Measurements from ENCODE around the gene REN.

Gene REN

GRCh38 chr1:204152310-204153044 lies 13.7 kb downstream of the REN start:
- DNase-seq = no peak

DNA sequence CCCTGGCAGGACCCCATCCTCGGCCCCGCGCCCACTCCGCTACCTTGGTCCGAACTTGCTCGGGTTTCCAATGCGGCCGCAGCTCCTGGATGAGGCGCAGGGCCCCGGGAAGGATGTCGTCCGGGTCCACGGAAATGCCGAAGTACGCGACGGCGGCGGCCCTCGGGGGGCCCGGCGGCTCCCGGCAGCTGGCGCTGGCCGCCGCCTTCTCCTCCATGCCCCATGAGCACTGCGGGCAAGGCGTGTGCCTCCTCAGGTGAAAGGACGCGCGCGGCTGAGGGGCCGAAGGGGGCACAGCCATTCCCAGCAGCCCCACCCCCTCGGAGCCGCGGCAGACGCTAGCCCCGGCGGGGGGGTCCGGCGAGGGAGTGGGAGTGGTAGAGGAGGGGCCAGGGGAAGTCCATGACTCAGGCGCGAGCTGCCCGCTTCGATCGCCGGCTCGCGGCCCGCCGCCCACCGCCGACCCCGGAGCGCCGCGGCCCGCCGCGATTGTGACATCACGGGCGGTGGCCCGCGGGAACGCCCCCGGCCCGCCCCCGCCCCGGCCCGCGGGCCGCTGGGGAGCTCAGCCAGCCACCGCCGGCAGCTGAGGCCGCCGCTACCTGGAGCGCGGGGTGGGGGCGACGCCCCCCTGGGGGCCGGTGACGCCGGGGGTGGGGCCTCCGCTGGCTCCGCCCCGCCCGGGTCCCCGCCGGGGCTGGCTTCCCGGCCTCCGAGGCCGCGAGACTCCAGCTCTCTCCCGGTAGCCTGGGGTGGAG lies 14.4 kb downstream of the REN start, which contains the start of gene ETNK2:
Gene ETNK2, minus strand, starts transcription at position 493 of the 758 bp plus-strand sequence. Its CDS starts 192 bp downstream, at position 301.
- peak; percentile 31 for DNase-seq

DNA sequence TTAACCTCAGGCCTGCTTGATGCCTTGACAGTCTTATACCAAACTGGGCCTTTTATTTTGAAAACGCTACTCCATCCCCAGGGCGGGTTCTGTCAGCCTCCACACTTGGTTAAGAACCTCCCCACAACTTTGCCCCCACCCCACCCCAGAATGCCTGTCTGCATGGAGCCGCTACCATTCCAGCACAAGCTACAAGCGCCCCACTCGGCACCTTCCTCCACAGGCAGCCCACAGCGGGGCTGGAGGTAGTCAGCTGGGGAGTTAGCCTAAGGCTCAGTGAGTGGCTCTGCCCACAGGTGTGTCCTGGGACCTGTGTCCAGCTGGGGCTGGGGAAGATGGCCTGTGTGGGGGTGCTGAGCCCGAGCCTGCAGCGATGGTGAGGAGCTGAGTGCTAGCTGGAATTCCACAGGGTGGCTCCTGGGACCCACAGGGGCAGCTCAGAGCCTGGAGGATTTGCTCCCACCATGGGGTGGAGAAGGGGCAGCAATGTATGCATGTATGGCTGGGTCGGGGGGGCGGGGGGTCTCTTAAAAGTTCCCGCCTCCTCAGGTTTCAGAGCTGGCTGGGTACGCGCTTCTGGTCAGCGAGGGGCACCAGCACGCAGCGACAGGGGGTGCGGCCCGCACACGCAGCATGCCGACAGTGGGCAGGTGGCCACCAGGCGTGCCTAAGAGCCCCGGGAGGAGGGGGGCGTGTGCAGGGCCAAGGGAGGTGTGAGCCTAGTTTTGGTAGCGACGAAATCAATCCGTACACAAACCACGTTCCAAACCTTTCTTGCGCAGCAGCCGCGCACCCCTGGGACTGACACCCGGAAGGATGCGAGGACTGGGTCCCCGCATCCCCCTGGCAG lies 15.2 kb downstream of the REN start:
- DNase-seq = peak; percentile 24

DNA sequence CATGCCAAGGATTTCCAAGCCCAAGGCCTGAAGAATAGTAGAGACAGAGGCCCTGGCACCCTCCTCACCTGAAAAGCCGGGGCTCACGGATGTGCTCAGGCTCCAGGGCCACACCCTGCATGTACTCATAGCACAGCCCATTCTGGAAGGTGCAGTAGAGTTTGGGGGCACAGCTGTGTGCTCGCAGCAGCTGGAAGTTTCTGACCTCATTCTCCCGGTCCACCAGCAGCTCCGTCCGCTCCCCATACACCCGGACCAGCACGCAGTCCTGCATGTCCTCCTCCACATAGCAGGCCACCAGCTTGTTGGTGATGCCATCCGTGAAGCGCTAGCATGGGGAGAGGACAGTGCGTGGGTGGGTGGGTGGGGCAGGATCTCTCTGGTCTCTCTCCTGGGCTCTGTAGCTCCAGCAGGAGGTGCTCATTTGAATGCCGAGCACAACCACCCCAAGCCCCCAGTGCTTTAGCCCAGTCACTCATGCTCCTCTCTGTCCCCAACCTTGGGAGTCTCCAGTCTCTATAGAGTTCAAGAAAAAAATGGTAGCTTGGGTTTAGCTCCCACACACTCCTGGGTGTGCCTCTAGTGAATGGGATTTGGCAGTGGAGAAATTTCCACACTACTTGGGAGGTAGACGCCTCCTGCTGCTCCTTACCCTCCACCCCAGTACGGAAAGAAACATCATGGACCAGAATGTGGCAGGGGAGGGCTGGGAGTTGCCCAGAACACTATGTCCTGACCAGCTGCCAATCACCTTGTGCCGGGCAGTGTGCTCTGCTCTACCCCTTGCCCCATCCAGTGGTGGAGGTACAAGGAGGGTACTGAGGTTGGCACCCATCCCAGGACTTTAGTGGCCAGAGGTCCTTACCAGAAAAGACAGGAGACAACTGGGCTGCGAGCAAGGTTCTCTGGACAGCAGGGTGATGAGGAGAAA lies 16.2 kb downstream of the REN start:
- DNase-seq = no peak

DNA sequence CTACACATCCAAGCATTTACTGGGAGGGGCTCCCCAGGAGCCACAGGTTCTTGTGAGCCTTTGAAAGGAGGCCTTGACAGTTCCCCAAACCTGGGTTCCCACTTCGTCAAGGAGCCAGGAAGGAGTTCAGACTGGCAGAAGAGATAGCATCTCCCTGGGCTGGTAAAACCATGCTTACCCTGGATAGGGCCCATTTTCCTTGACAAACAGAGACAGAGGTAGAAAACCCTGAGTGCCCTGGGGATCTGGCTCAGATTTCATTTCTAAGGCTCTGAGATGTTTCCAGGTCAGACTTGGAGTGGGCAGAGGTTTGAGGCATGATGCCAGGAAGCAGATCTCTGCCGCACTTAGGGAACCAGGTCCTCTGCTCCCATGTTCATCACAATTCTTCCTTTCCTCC lies 17.0 kb downstream of the REN start:
- no peak for DNase-seq

DNA sequence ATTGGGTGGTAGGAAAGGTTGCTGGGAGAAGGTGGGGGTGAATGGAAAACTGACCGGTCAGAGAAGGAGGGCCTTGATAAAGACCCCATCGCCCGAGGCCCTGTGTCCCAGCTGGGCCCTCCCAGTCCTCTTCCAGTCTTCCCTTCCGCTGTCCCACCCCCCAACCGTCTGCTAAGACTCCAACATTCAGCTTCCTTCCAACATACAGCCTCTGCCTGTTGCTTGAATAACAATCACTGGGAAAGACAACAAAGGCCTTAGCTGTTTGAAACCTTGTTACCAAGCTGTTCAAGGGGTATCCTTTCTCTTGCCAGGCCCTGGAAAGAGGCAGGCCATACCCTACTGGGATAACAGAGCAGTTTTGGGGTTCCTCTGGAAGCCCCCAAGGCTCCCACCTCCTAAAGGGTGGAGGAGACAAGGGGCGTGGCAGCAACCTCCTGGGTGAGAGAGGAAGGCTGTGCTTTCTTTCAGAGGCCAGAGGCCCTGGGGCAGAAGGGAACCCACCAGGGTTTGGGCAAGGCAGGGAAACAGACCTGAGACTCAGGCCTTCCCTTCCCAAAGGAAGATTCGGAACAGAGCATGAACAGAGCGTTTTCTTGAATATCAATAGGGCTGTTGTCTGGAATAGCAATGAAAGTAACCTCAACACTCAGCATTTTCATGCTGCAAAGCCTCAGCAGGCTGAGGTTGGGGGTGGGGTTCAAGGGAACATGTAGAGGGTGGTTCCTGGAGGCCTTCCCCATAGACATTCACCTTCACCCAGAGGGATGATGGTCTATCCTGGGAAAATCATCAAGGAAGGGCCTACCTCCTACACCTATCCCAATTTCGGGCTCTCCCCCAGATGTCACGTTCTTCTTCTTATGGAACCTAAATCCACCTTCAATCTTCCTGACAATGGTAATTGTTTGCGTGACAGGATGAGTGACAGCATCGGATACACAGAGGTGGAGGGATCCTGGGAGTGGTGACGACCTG lies 18.4 kb downstream of the REN start:
- no peak for DNase-seq

- DNase-seq = no peak
Measured at GRCh38 chr1:204146965-204147364, 19.2 kb downstream of the REN start.

GRCh38 chr1:204146309-204146708 lies 19.8 kb downstream of the REN start:
- no peak for DNase-seq

- no peak for DNase-seq
Measured at GRCh38 chr1:204145033-204145504, 21.1 kb downstream of the REN start.

DNA sequence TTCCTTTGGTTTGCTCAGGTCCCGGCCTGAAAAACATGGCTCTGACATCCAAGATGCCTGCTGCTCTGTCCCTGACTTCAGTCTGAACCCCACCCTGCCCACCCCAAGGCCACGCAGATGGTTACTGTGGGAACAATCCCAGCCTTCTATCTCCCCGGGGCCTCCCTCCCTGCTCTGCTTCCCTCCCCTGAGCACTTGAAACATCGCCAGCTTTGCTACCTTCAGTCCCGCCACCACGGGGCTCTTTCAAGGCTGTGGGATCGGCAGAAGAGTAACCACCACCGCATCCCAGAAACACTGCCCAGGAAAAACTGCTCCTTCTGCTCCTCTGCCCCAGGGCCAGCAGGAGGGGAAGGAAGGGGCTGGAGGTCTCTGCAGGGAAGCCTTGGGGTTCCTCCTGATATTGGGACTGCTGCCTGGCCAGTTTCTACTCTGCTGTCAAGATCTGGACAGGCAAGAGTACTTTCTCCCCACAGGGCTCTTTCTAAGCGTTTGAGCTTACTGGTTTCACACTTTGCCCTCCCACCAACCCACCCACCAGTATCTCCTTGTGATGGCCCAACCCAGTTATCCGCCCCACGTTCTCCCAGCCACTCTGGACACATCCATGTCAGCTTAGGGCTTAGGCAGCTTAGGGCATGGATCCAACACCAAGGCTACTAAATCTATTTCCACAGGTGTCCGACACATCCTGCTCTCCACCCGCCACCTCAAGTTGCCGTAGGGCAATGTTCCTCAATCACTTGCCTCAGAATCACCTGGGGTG lies 22.7 kb downstream of the REN start:
- no peak for DNase-seq

- DNase-seq = no peak
Measured at GRCh38 chr1:204142032-204142974, 23.8 kb downstream of the REN start.

DNA sequence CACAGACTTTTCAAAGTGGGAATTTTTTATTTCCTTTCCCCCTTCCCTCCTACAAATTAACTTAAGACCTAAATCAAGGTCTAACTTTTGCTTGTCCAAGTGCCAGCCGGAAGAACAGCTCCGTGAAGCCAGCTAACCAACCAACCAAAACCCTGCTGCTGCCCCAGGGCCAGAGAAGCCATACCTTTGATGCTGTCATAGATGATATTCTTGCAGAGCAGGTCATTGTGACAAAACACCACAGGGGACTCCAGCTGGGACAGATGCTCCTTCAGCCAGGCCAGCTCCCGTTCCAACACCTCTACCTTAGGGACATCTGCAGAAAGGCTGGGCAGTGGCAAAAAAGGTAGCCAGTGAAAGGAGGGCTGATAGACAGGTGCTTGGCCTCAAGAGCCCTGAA lies 25.0 kb downstream of the REN start:
- DNase-seq = no peak

DNA sequence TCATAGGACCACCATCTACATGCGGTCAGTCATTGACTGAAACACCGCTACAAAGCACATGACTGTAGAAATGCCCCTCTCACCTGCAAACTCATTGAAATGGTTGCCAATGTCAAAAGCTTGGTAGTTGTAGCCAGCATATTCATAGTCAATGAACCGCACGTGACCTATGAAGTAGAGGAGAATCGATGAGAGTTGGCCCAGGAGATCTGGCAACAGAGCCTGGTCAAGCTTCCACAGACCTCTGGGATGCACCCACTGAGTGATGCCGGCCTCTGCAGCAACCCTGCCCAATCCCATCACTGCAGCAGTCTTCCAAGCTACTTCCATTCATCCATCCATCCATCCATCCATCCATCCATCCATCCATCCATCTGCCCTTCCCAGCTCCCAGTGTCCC lies 26.2 kb downstream of the REN start:
- DNase-seq = no peak

DNA sequence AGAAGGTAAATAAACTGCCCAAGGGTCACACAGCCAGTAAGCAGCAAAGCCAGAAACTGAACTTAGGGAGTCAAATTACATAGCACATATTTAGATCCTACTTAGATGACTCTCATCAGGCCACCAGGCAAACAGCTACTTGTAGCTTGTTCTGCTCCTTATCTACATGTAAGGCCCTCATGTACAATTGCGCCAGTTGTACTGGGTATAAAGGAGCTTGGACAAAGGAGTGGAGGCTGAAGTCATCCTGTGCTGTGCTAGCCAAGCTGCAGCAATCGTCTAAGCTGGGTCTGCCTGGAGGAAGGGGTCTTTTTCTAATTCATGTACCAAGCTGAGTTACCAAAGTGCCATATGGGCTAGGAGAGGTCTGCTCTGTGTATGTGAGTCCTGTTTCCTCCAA lies 27.0 kb downstream of the REN start:
- no peak for DNase-seq

- DNase-seq = no peak
Measured at GRCh38 chr1:204136814-204137213, 29.3 kb downstream of the REN start.

DNA sequence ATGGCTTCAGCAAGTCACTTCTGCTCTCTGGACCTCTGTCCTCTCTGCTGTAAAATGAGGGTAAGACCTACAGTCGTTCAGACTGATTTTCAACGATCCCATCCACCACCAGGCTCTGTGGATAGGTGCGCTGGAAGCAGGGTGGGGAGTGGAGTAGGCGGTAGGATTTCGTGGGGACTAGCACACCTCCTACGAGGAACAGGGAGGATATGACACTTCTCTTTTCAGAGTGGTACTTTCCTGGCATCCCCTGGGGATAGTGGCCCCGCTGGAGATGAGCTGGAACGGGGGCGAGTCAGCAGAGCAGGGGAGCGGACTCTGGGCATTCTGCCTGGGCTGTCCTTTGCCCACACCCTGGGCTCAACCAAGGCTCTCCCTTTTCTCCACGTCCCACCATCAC lies 32.0 kb downstream of the REN start:
- DNase-seq = no peak

DNA sequence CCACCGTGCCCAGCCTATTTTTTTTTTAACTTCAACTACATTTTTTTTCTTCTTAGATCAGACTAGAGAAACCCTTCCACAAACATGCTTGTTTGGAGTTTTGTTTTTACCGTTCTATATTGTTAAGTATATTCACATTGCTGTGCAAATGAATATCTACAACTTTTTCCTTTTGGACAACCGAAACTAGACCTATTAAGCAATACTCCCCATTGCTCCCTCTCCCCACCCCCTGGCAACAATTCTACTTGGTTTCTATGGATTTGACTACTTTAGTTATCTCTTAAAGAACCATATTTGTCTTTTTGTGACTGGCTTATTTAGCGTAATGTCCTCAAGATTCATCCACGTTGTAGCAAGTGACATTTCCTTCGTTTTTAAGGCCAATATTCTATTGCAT lies 33.4 kb downstream of the REN start:
- DNase-seq = no peak

GRCh38 chr1:204131978-204132377 lies 34.2 kb downstream of the REN start:
- no peak for DNase-seq
